SHP77 (cell line): ENCODE results near the gene LINGO1.
A peak's percentile ranks its signal among the peaks of the same experiment; 100 is the strongest.

ENCODE experiments used
- DNase-seq, 2 experiments: peaks; one replicate each; lab custom pipeline; 2025; lab: John Stamatoyannopoulos, UW

LINGO1 gene, protein sequence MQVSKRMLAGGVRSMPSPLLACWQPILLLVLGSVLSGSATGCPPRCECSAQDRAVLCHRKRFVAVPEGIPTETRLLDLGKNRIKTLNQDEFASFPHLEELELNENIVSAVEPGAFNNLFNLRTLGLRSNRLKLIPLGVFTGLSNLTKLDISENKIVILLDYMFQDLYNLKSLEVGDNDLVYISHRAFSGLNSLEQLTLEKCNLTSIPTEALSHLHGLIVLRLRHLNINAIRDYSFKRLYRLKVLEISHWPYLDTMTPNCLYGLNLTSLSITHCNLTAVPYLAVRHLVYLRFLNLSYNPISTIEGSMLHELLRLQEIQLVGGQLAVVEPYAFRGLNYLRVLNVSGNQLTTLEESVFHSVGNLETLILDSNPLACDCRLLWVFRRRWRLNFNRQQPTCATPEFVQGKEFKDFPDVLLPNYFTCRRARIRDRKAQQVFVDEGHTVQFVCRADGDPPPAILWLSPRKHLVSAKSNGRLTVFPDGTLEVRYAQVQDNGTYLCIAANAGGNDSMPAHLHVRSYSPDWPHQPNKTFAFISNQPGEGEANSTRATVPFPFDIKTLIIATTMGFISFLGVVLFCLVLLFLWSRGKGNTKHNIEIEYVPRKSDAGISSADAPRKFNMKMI

DNA sequence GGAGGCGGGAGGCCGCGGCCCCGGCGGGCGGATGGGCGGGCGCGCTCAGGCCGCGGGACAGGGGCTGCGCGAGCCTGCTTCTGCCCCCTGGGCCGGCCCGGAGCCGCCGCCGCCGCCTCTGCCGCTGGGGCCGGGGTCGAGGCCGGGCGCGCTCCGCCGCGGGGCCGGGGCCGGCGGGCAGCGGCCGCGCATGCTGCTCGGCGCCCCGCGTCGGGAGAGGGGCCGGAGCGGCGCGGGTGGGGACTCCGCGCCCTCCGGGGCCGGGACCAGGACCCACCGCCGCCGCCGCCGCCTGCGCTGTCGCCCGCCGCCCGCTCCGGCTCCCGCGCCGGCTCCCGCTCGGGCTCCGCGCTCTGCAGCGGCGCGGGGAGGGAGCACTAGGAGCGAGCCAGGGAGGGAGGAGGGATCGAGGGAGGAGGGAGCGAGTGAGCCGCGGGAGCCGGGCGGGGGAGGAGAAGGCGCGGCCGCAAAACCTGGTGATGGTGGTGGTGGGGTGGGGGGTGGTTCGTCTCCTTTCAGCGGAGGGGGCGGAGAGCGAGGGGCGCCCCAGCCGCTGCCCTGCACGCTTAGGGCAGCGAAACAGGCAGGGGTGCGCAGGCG lies at the start of gene LINGO1:
Gene LINGO1, minus strand, starts transcription at position 379 of the 600 bp plus-strand sequence. CDS start 597 bp downstream, outside the sequence.
- no peak for DNase-seq

DNA sequence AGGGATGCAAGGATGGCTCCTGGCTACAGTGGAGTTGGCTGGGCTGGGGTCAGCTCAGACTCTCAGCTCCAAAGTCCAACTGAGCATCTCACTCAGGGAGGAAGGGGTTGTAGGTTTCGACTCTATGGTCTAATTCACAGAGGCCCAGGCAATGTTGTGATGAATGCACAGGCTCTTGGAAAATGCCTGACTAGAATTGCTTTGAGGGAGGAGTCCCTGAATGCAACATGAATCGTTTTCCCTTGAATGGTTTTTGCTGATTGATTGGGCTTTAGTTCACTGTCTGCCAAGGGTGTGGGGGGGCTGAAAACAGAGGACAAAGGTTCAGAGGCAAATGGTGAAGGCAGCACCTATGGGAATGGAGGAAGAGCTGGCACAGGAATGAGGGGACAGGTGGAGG lies 48.6 kb upstream of the LINGO1 start:
- no peak for DNase-seq

DNA sequence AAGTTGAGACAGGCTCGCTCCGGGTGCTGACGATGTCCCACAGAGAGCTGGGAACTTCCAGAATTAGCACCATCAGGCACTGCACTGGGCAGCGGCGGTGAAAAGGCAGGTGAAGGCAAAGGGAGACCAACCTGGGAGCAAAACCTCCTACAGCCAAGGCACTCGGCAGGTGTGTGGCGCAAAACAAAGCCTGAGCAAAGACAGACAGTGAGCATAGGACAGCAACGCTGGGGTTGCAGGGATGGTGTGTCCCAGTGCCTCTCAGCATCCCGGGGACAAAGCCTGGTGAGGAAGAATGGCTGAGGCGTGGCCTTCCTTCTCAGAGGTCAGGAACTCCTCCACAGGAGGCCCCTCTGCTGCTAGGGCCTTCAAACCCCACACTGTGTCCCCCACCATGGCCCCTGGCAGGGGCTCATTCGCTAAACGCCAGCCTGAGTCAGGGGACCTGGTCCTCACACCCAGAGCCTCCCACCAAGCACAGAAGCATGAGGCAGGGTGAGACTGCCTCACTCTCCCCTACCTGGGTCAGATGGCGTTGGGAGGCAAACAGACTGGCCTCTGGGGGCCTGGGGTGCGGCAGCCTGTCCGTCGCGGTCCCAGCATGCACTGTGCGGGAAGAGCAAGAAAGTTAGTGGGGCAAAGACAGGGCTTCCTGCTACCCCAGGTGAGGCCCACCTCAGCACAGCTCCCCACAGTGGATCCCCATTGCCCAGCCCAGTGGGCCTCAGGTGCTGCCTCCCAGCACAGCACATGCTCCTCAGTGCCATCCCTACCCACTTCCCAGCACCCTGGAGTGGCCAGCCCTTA lies 44.1 kb upstream of the LINGO1 start:
- no peak for DNase-seq

DNA sequence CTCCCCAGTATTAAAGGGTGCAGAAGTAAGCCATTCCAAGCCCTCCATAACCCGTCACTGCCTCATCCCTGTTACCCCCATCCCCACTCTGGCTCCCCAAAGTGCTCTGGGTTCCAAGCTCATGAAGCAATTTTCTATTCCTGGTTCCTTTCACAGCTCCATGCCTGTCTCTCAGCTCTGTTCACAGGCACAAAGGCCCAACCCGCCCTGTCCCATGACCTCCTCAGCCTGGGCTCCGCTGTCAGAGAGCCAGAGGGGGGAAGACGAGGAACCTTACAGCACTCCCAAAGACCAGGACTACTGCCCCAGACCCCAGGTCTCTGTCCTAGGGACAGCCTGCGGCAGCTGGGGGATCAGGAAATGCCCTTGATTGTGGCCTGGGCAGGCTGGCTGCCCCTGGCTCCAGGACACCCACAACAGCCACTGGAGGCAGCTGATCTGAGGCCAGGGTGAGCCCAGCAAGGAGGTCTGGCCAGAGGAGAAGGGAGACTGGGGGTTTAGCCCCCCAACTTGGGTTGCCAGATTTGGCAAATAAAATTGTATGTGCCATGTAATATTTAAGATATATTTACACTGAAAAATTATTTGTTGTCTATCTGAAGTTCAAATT lies 43.2 kb upstream of the LINGO1 start:
- no peak for DNase-seq

DNA sequence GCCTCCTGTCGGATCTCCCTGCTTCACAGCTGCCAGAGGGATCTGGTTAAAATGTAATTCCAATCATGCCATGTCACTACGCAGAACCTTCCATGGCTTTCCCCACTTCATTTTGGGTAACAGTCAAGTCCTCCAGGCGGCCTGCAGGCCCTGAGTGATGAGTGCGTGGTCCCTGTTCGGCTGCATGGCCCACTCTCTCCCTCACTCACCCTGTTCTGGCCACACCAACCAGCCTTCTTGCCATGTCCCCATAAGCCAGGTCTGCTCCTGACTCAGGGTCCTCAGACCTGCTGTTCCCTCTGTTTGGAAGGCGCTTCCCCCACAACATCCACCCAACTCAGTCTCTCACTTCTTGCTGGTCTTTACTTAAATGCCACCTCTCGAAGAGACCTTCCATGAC lies 41.6 kb upstream of the LINGO1 start:
- no peak for DNase-seq

DNA sequence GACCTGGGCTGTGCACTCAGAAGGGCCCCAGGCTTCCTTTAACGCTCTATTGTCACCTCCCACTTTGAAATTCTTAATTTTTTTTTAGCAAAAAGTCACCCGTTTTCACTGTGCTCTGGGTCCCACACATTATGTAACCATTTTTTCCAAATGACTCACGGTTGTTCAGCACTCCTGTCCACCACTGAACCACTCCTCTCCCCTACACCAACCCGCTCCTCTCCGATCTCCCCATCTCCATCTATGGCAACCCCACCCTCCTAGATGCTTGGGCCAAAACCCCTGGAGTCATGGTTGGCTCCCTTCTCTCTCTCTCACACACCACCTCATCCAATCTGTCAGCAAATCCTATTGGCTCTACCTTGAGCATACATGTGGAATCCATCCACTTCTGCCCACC lies 41.2 kb upstream of the LINGO1 start:
- no peak for DNase-seq

DNA sequence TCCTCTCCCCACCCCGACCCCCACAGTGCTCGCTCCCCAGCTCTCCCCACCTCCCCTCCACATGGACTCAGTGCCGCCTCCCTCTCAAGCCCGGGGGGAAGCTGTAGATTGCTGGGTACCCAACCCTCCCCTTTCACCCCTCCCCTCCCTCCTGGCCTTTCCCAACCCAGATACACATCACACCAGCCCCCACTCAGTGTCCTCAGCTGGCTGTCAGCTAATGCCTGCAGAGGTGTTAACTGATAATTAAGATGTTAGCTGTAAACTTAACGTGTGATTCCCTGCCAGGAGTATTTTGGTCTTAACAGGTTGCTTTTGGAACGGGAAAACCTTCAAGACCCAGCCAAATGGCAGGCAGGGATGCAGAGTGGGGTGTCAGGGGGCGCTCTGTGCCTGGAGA lies 39.4 kb upstream of the LINGO1 start:
- no peak for DNase-seq

DNA sequence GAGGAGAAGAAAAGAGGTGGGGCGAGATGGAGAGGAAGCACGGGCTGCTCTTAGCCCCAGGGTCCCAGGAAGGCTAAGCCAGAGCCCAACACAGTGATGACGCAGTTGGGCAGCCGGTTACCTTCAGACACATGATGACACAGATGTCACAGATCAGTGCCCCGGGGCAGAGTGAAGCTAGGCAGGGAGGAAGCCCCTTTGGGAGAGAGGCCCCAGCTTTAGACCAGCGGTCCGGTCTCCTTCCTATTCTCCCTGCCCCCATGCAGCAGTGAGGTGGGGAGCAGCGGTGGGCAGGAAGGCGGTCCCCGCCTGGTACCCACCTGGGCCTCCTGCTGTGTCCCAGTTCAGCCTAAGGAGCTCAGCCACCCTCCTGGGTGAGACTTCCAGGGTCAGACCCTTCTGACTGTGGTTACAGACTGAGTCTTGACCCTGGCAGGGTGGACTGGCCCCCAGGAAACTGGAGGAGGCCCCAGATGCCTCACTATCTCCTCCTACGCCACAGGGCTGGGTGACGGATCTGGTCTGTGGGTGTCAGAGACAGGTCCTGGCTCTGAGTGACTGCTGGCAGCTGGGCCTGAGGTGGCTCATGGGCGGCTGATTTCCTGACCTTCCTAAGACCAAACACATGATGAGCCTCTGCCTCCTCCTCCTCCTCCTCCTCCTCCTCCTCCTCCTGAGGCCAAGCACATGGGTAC lies 38.8 kb upstream of the LINGO1 start:
- no peak for DNase-seq

DNA sequence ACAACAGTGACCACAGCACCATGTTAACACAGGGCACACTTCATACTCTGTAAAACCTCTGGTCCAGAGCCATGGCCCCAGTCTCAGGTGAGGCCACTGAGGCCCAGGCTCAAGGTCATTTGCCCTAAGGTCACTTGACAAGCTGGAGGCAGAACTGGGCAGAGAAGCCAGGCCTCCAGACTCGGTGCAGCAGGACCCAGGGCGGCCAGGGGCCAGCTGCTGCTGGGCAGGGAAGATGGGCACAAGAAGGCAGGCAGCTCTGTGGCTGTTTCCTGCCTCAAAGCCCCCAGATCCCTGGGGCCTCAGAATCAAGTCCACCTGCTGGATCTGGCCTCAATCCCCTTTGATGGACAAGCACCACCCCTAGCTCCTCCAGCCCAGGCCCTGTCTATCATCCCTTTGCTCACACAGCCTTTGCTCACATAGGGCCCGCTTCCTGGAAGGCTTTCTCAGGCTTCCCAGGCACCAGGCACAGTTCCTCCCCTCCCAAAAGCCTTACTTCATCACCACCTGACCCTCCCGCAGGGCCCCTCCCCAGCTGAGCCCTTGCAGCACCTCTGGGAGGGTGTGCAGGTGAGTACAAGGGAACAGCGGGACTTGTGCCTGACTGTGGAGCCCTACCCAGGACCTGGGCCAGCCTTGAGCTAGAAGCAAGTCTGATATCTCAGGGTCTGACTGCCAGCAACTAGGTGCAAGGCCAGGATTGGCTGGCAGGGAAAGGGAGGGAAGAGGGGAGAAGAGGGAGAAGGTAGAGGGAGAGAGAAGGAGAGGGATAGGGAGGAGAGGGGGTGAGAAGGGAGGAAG lies 38.0 kb upstream of the LINGO1 start:
- DNase-seq: no peak

DNA sequence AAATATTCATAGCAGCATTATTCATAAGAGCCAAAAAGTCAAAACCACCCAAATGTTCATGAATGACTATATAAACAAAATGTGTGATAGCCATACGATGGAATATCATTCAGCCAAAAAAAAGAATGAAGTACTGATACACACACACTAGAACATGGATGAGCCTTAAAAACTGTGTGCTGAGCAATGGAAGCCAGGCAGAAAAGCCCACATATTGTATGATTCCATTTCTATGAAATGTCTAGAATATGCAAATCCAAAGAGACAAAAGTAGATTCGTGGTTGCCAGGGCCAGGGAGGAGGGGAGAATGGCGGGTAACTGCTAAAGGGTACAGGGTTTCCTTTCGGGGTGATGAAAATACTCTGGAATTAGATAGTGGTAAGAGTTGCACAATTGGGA lies 37.2 kb upstream of the LINGO1 start:
- DNase-seq: no peak

DNA sequence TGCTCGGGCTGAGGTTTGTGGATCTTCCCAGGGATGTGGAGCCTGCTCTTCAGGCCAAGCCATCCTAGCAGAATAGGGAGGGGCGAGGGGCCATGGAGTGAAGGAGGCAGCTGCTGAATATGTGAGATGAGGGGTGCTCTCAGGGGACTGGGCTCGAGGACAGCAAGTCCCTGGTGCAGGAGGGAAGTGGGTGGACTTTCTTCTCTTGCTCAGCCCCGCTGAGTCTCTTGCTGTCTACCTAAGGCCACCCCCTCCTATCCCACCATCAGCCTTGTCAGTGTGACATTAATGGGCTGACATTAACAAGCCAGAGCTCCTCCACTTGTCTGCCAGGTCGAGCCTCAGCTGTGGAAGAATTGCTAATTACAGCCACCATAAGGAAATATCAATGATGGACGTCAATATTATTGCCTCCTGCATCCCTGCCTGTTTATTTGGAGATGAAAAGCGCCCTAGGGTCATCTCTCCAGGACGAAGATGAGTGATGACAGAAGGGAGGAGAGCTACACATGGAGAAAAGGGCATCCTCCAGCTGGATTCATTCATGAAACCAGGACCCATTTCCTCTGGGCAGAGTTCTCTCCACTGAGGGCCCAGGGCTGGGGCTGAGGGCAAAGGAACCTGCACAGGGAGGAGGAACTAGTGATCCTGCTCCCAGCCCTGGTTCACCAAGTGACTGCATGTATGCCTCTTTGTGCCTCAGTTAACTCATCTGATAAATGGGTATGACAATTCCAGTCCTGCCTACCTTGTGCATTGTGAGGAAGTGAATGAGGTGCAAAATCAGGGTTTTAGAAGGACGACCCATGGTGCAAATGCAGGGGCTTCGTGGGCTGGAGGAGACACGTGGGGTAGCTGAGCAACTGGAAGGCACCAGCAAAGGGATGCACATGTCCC lies 34.9 kb upstream of the LINGO1 start:
- no peak for DNase-seq

DNA sequence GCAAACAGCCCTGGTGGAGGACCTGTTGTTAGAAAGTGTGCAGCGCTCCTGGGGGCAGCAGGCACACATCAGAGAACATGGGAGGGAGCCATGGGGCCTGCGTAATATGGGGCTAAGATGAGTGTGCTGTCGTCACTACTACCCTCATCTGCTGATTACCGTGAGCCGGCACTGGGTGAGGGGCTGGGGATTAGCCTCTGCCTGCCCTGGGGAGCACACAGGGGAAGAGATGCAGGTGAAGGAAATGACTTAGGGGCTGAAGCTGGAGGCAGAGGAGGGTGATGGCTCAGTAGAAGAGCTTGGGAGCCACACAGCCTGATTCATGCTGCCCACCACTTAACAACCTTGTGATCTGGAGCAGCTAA lies 33.6 kb upstream of the LINGO1 start:
- DNase-seq: no peak

DNA sequence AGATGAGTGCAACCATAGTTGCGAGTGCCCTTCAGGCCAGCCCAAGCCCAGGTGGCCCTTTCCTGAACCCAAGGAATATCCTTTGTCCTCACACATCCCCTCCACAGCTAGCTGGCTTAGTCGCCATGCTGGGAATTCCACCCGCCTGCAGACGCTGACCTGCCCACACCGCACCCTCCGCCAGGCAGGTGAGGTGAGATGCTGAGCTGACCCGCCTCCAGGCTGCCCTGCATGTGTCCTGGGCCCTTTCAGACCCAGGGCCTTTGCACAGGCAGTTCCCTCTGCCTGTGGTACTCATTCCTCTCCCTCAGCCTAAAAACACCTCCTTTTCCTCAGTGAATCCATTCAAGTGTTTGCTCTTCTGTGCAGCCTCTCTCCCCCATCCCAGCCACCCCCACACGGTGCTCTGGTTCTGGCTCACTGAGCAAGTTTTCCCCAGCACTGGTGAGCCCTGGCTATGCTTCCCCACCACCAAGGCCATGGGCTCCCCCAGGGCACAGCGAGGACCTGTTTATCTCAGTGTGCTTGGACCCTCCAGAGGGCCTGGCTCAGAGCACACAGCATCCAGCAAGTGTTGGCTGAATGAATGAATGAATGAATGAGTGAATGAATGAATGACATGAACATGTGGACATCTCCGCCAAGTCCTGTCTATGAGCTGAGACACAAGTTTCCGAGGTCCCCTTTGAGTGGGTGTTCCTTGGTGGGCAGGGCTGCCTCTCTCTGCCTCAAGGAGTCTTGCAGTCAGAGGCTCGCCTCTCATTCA lies 33.0 kb upstream of the LINGO1 start:
- DNase-seq: no peak

DNA sequence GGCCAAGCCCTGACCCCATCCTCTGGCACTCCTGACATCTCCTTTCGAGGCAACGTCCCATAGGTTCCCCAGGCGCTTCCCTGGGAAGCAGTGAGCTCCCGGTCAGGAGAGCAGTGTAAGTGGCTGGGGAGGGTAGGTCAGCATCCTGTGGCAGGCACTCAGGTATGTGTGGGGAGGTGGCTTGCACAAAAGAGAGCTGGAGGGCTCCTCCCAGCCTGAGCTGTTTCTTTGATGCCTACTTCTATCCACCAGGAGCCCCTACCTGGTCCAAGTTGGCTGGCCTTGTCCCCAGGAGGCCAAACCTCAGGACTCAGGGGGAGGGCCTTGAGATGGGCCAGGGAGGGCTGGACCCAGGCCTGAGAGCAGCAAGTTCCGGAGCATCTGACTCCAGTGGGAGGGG lies 31.7 kb upstream of the LINGO1 start:
- DNase-seq: no peak

DNA sequence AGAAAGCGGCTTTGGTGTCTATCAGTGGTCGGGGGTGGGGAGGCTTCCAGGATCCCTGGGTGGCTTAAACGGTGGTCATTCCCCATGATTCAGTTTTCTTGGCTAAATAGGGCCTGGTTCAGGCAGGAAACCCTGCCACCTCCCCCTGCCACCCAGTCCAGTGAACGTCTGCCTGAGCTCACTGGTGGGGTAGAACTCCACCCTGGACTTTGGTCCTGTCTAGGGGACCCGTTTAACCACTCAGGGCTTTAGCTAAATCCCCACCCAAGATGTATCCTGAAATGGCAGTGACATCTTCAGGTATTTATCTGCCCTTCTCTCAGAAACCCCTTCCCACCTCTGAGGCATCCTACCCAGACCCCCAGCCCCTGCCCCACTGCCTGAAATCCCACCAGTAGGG lies 30.5 kb upstream of the LINGO1 start:
- DNase-seq: no peak

DNA sequence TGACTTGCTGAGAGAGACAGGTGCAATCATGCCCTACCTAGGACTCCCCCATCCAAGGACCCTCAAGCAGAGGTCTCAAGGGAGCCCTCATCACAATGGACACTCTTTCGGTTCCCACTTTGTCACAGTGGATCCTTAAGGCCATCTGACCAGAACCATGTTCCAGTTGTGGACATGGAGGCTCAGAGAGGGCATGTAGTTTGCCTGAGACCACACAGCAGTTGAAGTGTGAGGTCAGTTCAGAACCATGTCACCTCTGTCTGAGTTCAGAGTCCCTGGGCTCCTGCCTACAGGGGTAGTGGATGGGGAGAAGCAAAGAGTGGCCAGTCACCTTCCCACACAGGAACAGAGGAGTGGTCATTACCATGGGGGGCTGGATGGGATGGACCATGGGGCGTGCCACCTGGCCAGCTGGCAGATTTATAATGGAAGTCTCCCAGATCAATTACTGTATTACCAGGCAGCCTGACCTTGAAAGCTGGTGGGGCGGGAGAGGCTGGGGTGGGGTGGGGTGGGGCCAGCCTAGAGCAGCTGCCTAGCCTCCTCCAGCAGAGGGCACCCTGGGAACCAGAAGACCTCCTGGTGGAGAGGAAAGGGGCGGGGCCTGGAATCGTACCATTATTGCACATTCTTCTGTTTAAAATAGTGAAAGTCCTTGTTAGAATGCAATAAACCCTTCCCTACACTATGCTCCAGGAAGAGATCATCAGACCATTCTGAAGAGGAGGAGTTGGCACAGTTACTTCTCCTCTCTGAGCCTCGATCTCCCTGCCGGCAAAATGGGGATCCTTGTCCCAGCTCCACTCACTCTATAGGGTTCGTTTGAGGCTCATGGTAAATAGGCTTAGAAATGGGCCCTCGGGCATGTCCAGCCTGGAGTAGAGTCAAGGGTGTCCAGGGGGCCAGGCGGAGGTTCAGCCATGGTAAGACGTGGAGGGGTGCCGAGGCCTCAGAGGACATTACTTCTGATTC lies 26.9 kb upstream of the LINGO1 start:
- peak; percentile 13 to 67 for DNase-seq

DNA sequence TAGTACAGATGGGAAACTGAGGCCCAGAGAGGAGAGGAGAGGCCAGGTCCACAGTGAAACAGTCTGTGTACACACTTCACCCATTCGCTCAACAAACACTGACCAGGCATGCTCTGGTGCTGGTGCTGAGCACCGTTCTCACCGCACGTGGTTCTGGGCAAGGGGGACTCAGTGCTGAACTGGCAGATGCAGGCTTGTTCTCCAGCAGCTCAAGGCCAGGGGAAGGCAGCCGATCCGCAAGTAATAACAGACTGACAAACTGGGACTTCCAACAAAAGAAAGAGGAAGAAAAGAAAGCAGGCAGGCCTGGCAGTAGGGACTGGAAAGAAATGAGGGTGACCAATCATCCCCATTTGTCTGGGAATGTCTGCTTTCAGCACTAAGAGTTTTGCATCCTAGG lies 25.6 kb upstream of the LINGO1 start:
- DNase-seq: no peak
